HepG2 (cell line): ENCODE measurements around the gene C19orf73. TPM values are rescaled to one million over a fixed set of nuclear protein-coding genes. Genes with fewer than 3 reads are reported as not detected.
A peak's percentile ranks its signal among the peaks of the same experiment; 100 is the strongest.

Experiments
- ETV5 ChIP-seq: IDR thresholded peaks from 2 replicates; pipeline ENCODE4 v1.6.1; 2018; ENCODE audit warnings: missing biosample characterization, missing genetic modification reagents, inconsistent platforms, borderline replicate concordance
- HNRNPK ChIP-seq: fragments of 200-400 bp; formaldehyde crosslinking; IDR thresholded peaks from 2 replicates; pipeline ENCODE4 v1.6.1; 2018; ENCODE audit warnings: low read length, low read depth, moderate library complexity, mild to moderate bottlenecking; ENCODE audit not compliant: poor library complexity, severe bottlenecking
- HOXA5 ChIP-seq: sonication (generic); formaldehyde crosslinking; IDR thresholded peaks from 2 replicates; pipeline ENCODE4 v1.4.0; 2020; ENCODE audit warnings: missing genetic modification reagents
- NAIF1 ChIP-seq: sonication (generic); formaldehyde crosslinking; IDR thresholded peaks from 2 replicates; pipeline ENCODE4 v1.5.0; 2020; ENCODE audit warnings: mild to moderate bottlenecking, missing genetic modification reagents, borderline replicate concordance
- POGK ChIP-seq: sonication (generic); formaldehyde crosslinking; conservative IDR thresholded peaks from 2 replicates; pipeline ENCODE4 v1.8.0; 2022; ENCODE audit warnings: mild to moderate bottlenecking, moderate library complexity, missing genetic modification reagents
- RXRB ChIP-seq: IDR thresholded peaks from 2 replicates; pipeline ENCODE4 v1.6.1; 2016; ENCODE audit warnings: borderline replicate concordance, missing genetic modification reagents, missing compliant biosample characterization
- SALL1 ChIP-seq: sonication (generic); formaldehyde crosslinking; IDR thresholded peaks from 2 replicates; pipeline ENCODE4 v1.8.0; 2022; ENCODE audit warnings: mild to moderate bottlenecking, missing genetic modification reagents
- SALL2 ChIP-seq: sonication (generic); formaldehyde crosslinking; IDR thresholded peaks from 2 replicates; pipeline ENCODE4 v1.8.1; 2023; ENCODE audit warnings: mild to moderate bottlenecking, missing genetic modification reagents, inconsistent platforms
- SMAD1 ChIP-seq: sonication (generic); formaldehyde crosslinking; IDR thresholded peaks from 2 replicates; pipeline ENCODE4 v1.4.0; 2020; ENCODE audit warnings: missing genetic modification reagents, low read depth, mild to moderate bottlenecking, borderline replicate concordance
- TEF ChIP-seq: sonication (generic); formaldehyde crosslinking; IDR thresholded peaks from 2 replicates; pipeline ENCODE4 v1.5.0; 2020; ENCODE audit warnings: missing genetic modification reagents
- TFDP1 ChIP-seq: IDR thresholded peaks from 2 replicates; pipeline ENCODE4 v1.6.1; 2016; ENCODE audit warnings: missing compliant biosample characterization, missing genetic modification reagents, borderline replicate concordance
- UBTF ChIP-seq: sonication (generic); formaldehyde crosslinking; IDR thresholded peaks from 2 replicates; pipeline ENCODE4 v1.4.0; 2020; ENCODE audit warnings: mild to moderate bottlenecking, missing genetic modification reagents
- ZBED4 ChIP-seq: sonication (generic); formaldehyde crosslinking; IDR thresholded peaks from 2 replicates; pipeline ENCODE4 v1.4.0; 2020; ENCODE audit warnings: missing genetic modification reagents, borderline replicate concordance
- ZNF256 ChIP-seq: sonication (generic); formaldehyde crosslinking; conservative IDR thresholded peaks from 2 replicates; pipeline ENCODE4 v1.4.0; 2020; ENCODE audit warnings: missing genetic modification reagents
- ZNF569 ChIP-seq: sonication (generic); formaldehyde crosslinking; IDR thresholded peaks from 2 replicates; pipeline ENCODE4 v1.5.0; 2020; ENCODE audit warnings: mild to moderate bottlenecking, missing genetic modification reagents, moderate library complexity, borderline replicate concordance
- ZNF720 ChIP-seq: sonication (generic); formaldehyde crosslinking; IDR thresholded peaks from 2 replicates; pipeline ENCODE4 v1.4.0; 2020; ENCODE audit warnings: missing genetic modification reagents
- ZNF891 ChIP-seq: sonication (generic); formaldehyde crosslinking; IDR thresholded peaks from 2 replicates; pipeline ENCODE4 v1.5.0; 2020; ENCODE audit warnings: mild to moderate bottlenecking, missing genetic modification reagents
- ZSCAN20 ChIP-seq: sonication (generic); formaldehyde crosslinking; IDR thresholded peaks from 2 replicates; pipeline ENCODE4 v1.4.0; 2020; ENCODE audit warnings: missing genetic modification reagents, mild to moderate bottlenecking, borderline replicate concordance
- polyA plus RNA-seq, 8 experiments: library from polyadenylated mRNA; depleted of rRNA in 3 of 8; stranded (reverse) in 7 of 8; unstranded in 1 of 8; fragments of >200 nt; fragmentation: Illumina TruSeq in 4 of 8; extraction: Trizol in 4 of 8; gene quantifications; 2 replicates each; pipeline versions ENCODE4 v1.2.1 to v1.2.3, GENCODE V29; 2011 to 2016; ENCODE audit warnings: low read depth in 4 of 8, missing spikeins in 1 of 8, mixed read lengths in 1 of 8; ENCODE audit not compliant: insufficient read depth in 1 of 8
- total RNA-seq, 5 experiments: library from RNA; depleted of rRNA; stranded (reverse); fragments of >200 nt; fragmentation: Illumina TruSeq; extraction: Trizol; gene quantifications; 2 replicates each; pipeline ENCODE4 v1.2.3, GENCODE V29; 2016; ENCODE audit warnings: low read depth in 1 of 5

C19orf73 gene
- total and polyA plus RNA-seq, 2 of the 13 experiments (the other 11 are each of a cell fraction or from before 2014, with no cell fraction given): 1.4 to 1.5 TPM

GRCh38 chr19:49157445-49158224 is 38.7 kb upstream of the C19orf73 start, which contains the start of gene TRPM4 (continued):
- TF ChIP-seq SMAD1: no peak
- no peak for TF ChIP-seq NAIF1 (CRISPR knock-in tag)
- no peak for TF ChIP-seq ZSCAN20 (CRISPR knock-in tag)
- peak; percentile 76 for TF ChIP-seq SALL2 (CRISPR knock-in tag)
- peak; percentile 63 for TF ChIP-seq POGK (CRISPR knock-in tag)
- TF ChIP-seq UBTF (CRISPR knock-in tag): peak; percentile 92
- peak; percentile 59; the same call in 1 of the 2 replicates for TF ChIP-seq SALL1
- TF ChIP-seq HNRNPK: no peak
- no peak for TF ChIP-seq ZNF720 (CRISPR knock-in tag)
- no peak for TF ChIP-seq TEF (CRISPR knock-in tag)
- no peak for TF ChIP-seq ZNF256 (CRISPR knock-in tag)
- TF ChIP-seq TFDP1 (CRISPR knock-in tag): no peak
- peak; percentile 17; the same call in 1 of the 2 replicates for TF ChIP-seq ETV5 (CRISPR knock-in tag)
- TF ChIP-seq ZNF891: 0 out of 2 replicates have a peak, but pooled peaks have one; percentile 22
- TF ChIP-seq HOXA5: peak; percentile 55; the same call in 1 of the 2 replicates
- no peak for TF ChIP-seq ZNF569 (CRISPR knock-in tag)
- peak; percentile 37; the same call in 1 of the 2 replicates for TF ChIP-seq RXRB (CRISPR knock-in tag)
- TF ChIP-seq ZBED4 (CRISPR knock-in tag): peak; percentile 59; the same call in 1 of the 2 replicates
